Mesendoderm (in vitro differentiated cells): ENCODE measurements around the gene SDC1.

Experiments
- DNase-seq: peaks from one replicate; pipeline ENCODE4 v3.0.0; 2013
- H2AK5ac ChIP-seq: 2 replicates; pipeline ENCODE4 v1.6.1; 2013; ENCODE audit warnings: low read length, inconsistent platforms
- H2BK120ac ChIP-seq: 2 replicates; pipeline ENCODE4 v1.6.1; 2013; ENCODE audit warnings: low read depth, mild to moderate bottlenecking, low read length, moderate library complexity, mixed read lengths
- H2BK15ac ChIP-seq: replicated peaks from 2 replicates; pipeline ENCODE4 v1.6.1; 2013; ENCODE audit warnings: low read depth, mild to moderate bottlenecking, moderate library complexity
- H2BK5ac ChIP-seq: 2 replicates; pipeline ENCODE4 v1.6.1; 2013; ENCODE audit warnings: low read length, inconsistent platforms
- H3K18ac ChIP-seq: 2 replicates; pipeline ENCODE4 v1.6.1; 2013; ENCODE audit warnings: mild to moderate bottlenecking, low read length, mixed read lengths
- H3K23ac ChIP-seq: one replicate; pipeline ENCODE4 v1.6.1; 2013; ENCODE audit warnings: low read length
- H3K27ac ChIP-seq: 2 replicates; pipeline ENCODE4 v1.5.1; 2013; ENCODE audit warnings: low read depth, mild to moderate bottlenecking, inconsistent platforms, low read length, moderate library complexity
- H3K27me3 ChIP-seq: 2 replicates; pipeline ENCODE4 v1.6.1; 2013; ENCODE audit warnings: low read length, control low read depth, mild to moderate bottlenecking, inconsistent platforms; ENCODE audit not compliant: insufficient read depth, poor library complexity
- H3K36me3 ChIP-seq: 2 replicates; pipeline ENCODE4 v1.6.1; 2013; ENCODE audit warnings: low read length, inconsistent platforms; ENCODE audit not compliant: control insufficient read depth, insufficient read depth
- H3K4ac ChIP-seq: one replicate; pipeline ENCODE4 v1.6.1; 2013; ENCODE audit warnings: low read depth, mild to moderate bottlenecking, low read length, moderate library complexity
- H3K4me1 ChIP-seq: 2 replicates; pipeline ENCODE4 v1.6.1; 2013; ENCODE audit warnings: low read depth, low read length, inconsistent platforms; ENCODE audit not compliant: control insufficient read depth
- H3K4me2 ChIP-seq: 2 replicates; pipeline ENCODE4 v1.6.1; 2013; ENCODE audit warnings: low read length
- H3K4me3 ChIP-seq: 2 replicates; pipeline ENCODE4 v1.5.1; 2013; ENCODE audit warnings: mild to moderate bottlenecking, low read length
- H3K56ac ChIP-seq: one replicate; pipeline ENCODE4 v1.6.1; 2013; ENCODE audit warnings: low read length
- H3K79me1 ChIP-seq: 2 replicates; pipeline ENCODE4 v1.6.1; 2013; ENCODE audit warnings: low read length, inconsistent platforms
- H3K79me2 ChIP-seq: 2 replicates; pipeline ENCODE4 v1.6.1; 2013; ENCODE audit warnings: mild to moderate bottlenecking, low read length; ENCODE audit not compliant: control insufficient read depth, insufficient read depth
- H3K9ac ChIP-seq: 2 replicates; pipeline ENCODE4 v1.6.1; 2013; ENCODE audit warnings: low read length, inconsistent platforms
- H4K5ac ChIP-seq: one replicate; pipeline ENCODE4 v1.6.1; 2013; ENCODE audit warnings: low read length
- H4K8ac ChIP-seq: one replicate; pipeline ENCODE4 v1.6.1; 2013; ENCODE audit warnings: low read depth, mild to moderate bottlenecking, control low read depth, low read length, moderate library complexity
- WGBS: extraction: QIAGEN DNeasy Blood & Tissue Kit; methylation state at CpG from one replicate; pipeline ENCODE4 v1.1.7; 2013; ENCODE audit warnings: low lambda C conversion rate, missing lambda C conversion rate; ENCODE audit not compliant: insufficient coverage; ENCODE audit errors: extremely low coverage; 5-methylcytosine and 5-hydroxymethylcytosine counted together

Gene SDC1

GRCh38 chr2:20210462-20210861 is 14.5 kb downstream of the SDC1 start:
- Histone ChIP-seq H3K4me2 (no peak overlapping the region), H3K79me2 (peaks cover 17% of the 10 kb centered on the region), H4K5ac (no peak overlapping the region), H2BK120ac (no peak overlapping the region), H3K4ac (no peak overlapping the region), H3K23ac (no peak overlapping the region), H3K27ac (no peak overlapping the region), H4K8ac (no peak overlapping the region), H3K36me3 (peaks cover 2% of the 10 kb centered on the region), H2BK5ac (no peak overlapping the region), H3K9ac (no peak overlapping the region), H2BK15ac (no peak overlapping the region), H3K27me3 (no peaks in the 10 kb centered on the region), H3K79me1 (peaks cover 40% of the 10 kb centered on the region), H3K4me1 (peaks cover 22% of the 10 kb centered on the region), H3K18ac (no peak overlapping the region), H3K56ac (no peak overlapping the region), H2AK5ac (no peak overlapping the region), H3K4me3 (no peak overlapping the region)
- no peak for DNase-seq
- WGBS = no CpG with 5 or more reads among the region's 8 CpGs

GRCh38 chr2:20209373-20210109 is 15.4 kb downstream of the SDC1 start:
- Histone ChIP-seq H3K56ac (no peak overlapping the region), H2BK120ac (no peak overlapping the region), H3K4me3 (no peak overlapping the region), H2BK5ac (no peak overlapping the region), H3K36me3 (no peaks in the 10 kb centered on the region), H3K27ac (no peak overlapping the region), H3K18ac (no peak overlapping the region), H3K4me1 (peaks cover 21% of the 10 kb centered on the region), H2BK15ac (no peak overlapping the region), H2AK5ac (no peak overlapping the region), H3K27me3 (no peaks in the 10 kb centered on the region), H4K8ac (no peak overlapping the region), H3K4ac (no peak overlapping the region), H3K23ac (no peak overlapping the region), H3K9ac (no peak overlapping the region), H4K5ac (no peak overlapping the region), H3K79me2 (peaks cover 12% of the 10 kb centered on the region), H3K4me2 (no peak overlapping the region), H3K79me1 (peaks cover 34% of the 10 kb centered on the region)
- no peak for DNase-seq
- WGBS = no CpG with 5 or more reads among the region's 21 CpGs

- Histone ChIP-seq H4K5ac (no peak overlapping the region), H3K4ac (no peak overlapping the region), H3K79me2 (peaks cover 10% of the 10 kb centered on the region), H3K4me3 (no peak overlapping the region), H4K8ac (no peak overlapping the region), H2AK5ac (no peak overlapping the region), H3K4me1 (peaks cover 19% of the 10 kb centered on the region), H2BK5ac (no peak overlapping the region), H3K18ac (no peak overlapping the region), H3K27me3 (no peaks in the 10 kb centered on the region), H2BK120ac (no peak overlapping the region), H3K9ac (peak overlapping the region; percentile 19), H3K27ac (no peak overlapping the region), H2BK15ac (no peak overlapping the region), H3K23ac (peak overlapping the region; percentile 45), H3K36me3 (no peaks in the 10 kb centered on the region), H3K4me2 (no peak overlapping the region), H3K56ac (no peak overlapping the region), H3K79me1 (peaks cover 28% of the 10 kb centered on the region)
- DNase-seq = no peak
- WGBS = no CpG with 5 or more reads among the region's 5 CpGs
These were observed 16.5 kb downstream of the SDC1 start for GRCh38 chr2:20208476-20208859.

- Histone ChIP-seq H3K4me3 (no peak overlapping the region), H3K36me3 (no peaks in the 10 kb centered on the region), H2BK120ac (no peak overlapping the region), H3K4me1 (peaks cover 17% of the 10 kb centered on the region), H3K4me2 (no peak overlapping the region), H2AK5ac (no peak overlapping the region), H3K79me1 (peaks cover 27% of the 10 kb centered on the region), H3K4ac (no peak overlapping the region), H3K27me3 (no peaks in the 10 kb centered on the region), H3K56ac (no peak overlapping the region), H4K8ac (no peak overlapping the region), H3K27ac (no peak overlapping the region), H3K18ac (no peak overlapping the region), H3K23ac (no peak overlapping the region), H3K79me2 (peaks cover 8% of the 10 kb centered on the region), H2BK5ac (no peak overlapping the region), H2BK15ac (no peak overlapping the region), H3K9ac (no peak overlapping the region), H4K5ac (no peak overlapping the region)
- DNase-seq = no peak
- no CpG with 5 or more reads among the region's 5 CpGs for WGBS
These were observed 17.9 kb downstream of the SDC1 start for GRCh38 chr2:20207051-20207450.

GRCh38 chr2:20205915-20206524 is 18.9 kb downstream of the SDC1 start:
- Histone ChIP-seq H3K36me3 (no peaks in the 10 kb centered on the region), H3K27ac (no peak overlapping the region)

More at GRCh38 chr2:20205915-20206524, 18.9 kb downstream of the SDC1 start:
- Histone ChIP-seq H2BK120ac (no peak overlapping the region), H3K79me1 (peaks cover 23% of the 10 kb centered on the region), H2BK15ac (no peak overlapping the region), H3K4me1 (peaks cover 11% of the 10 kb centered on the region), H2AK5ac (no peak overlapping the region), H3K4me2 (no peak overlapping the region), H3K9ac (no peak overlapping the region), H4K8ac (no peak overlapping the region), H3K79me2 (peaks cover 5% of the 10 kb centered on the region), H2BK5ac (no peak overlapping the region), H3K18ac (no peak overlapping the region), H3K23ac (no peak overlapping the region), H4K5ac (no peak overlapping the region), H3K27me3 (no peaks in the 10 kb centered on the region), H3K4me3 (no peak overlapping the region), H3K56ac (no peak overlapping the region), H3K4ac (no peak overlapping the region)
- no CpG with 5 or more reads among the region's 10 CpGs for WGBS
- no peak for DNase-seq
